H1 (cell line): ENCODE measurements around the gene OAS3. TPM values are rescaled to one million over a fixed set of nuclear protein-coding genes. Genes with fewer than 3 reads are reported as not detected.

Experiments
- CTCF ChIA-PET: fragments of 300-600 bp; sonication (Branson Sonifier 250); formaldehyde crosslinking; loops from one replicate; lab custom pipeline; 2021; ENCODE audit not compliant: partially characterized antibody; lab: Charles Lee
- POLR2A ChIA-PET: fragments of 300-600 bp; sonication (Branson Sonifier 250); formaldehyde crosslinking; loops from one replicate; lab custom pipeline; 2021; ENCODE audit warnings: inconsistent platforms; ENCODE audit not compliant: partially characterized antibody; lab: Charles Lee
- DNase-seq, 2 experiments: peaks; one replicate each; pipeline versions ENCODE4 v3.0.0 to v3.0.0-alpha.2; 2010 to 2022; ENCODE audit warnings: low spot score in 2 of 2, low read depth in 1 of 2, mixed read lengths in 1 of 2
- FAIRE-seq: peaks from 2 replicates; lab custom pipeline; 2011; peaks lifted over from hg19 to GRCh38; lab: Jason Lieb, UNC
- H2AFZ ChIP-seq: 2 replicates; pipeline ENCODE4 v1.8.1; 2012; ENCODE audit warnings: low read length, inconsistent platforms
- H2AK5ac ChIP-seq: 2 replicates; pipeline ENCODE4 v1.6.1; 2013; ENCODE audit warnings: low read depth, low read length
- H2BK120ac ChIP-seq: replicated peaks from 2 replicates; pipeline ENCODE3; 2013; ENCODE audit warnings: low read depth, low read length, inconsistent platforms
- H2BK12ac ChIP-seq: 2 replicates; pipeline ENCODE4 v1.6.1; 2013; ENCODE audit warnings: low read depth, low read length
- H2BK15ac ChIP-seq: 2 replicates; pipeline ENCODE4 v1.6.1; 2013; ENCODE audit warnings: low read length
- H2BK20ac ChIP-seq: 2 replicates; pipeline ENCODE4 v1.6.1; 2013; ENCODE audit warnings: low read length
- H2BK5ac ChIP-seq: 2 replicates; pipeline ENCODE4 v1.6.1; 2013; ENCODE audit warnings: low read depth, low read length
- H3K14ac ChIP-seq: 2 replicates; pipeline ENCODE4 v1.6.1; 2013; ENCODE audit warnings: inconsistent platforms; ENCODE audit not compliant: insufficient read length
- H3K18ac ChIP-seq: 2 replicates; pipeline ENCODE4 v1.6.1; 2013; ENCODE audit warnings: low read length; ENCODE audit errors: extremely low read depth
- H3K23ac ChIP-seq: 2 replicates; pipeline ENCODE4 v1.6.1; 2013; ENCODE audit warnings: inconsistent platforms; ENCODE audit not compliant: insufficient read length
- H3K23me2 ChIP-seq: 2 replicates; pipeline ENCODE4 v1.6.1; 2013; ENCODE audit warnings: low read depth, low read length
- H3K27ac ChIP-seq: 2 replicates; pipeline ENCODE4 v1.6.1; 2011; ENCODE audit warnings: low read depth, low read length, inconsistent platforms
- H3K27me3 ChIP-seq, 4 experiments: replicated peaks in 1 of 4; 1 replicate in 1 of 4; 2 replicates in 3 of 4; pipeline versions ENCODE4 v1.6.1 to v1.8.1; 2011 to 2013; ENCODE audit warnings: low read length in 3 of 4, mild to moderate bottlenecking in 3 of 4, inconsistent platforms in 2 of 4, mixed read lengths in 2 of 4, moderate library complexity in 1 of 4; ENCODE audit not compliant: control insufficient read depth in 3 of 4, insufficient read depth in 3 of 4; ENCODE audit errors: extremely low read depth in 1 of 4
- H3K36me3 ChIP-seq, 4 experiments: 2 replicates each; pipeline versions ENCODE4 v1.6.1 to v1.8.1; 2011 to 2013; ENCODE audit warnings: mild to moderate bottlenecking in 4 of 4, low read length in 3 of 4, moderate library complexity in 2 of 4, control low read depth in 1 of 4, inconsistent platforms in 1 of 4; ENCODE audit not compliant: insufficient read depth in 4 of 4, control insufficient read depth in 2 of 4
- H3K4ac ChIP-seq: replicated peaks from 2 replicates; pipeline ENCODE3; 2013; ENCODE audit warnings: low read length, low read depth, mixed read lengths, inconsistent platforms; ENCODE audit not compliant: insufficient read length
- H3K4me1 ChIP-seq, 4 experiments: replicated peaks in 1 of 4; 1 replicate in 1 of 4; 2 replicates in 3 of 4; pipeline versions ENCODE4 v1.6.1 to v1.8.1; 2011 to 2013; ENCODE audit warnings: low read length in 3 of 4, inconsistent platforms in 2 of 4, mixed read lengths in 1 of 4; ENCODE audit not compliant: insufficient read depth in 4 of 4, control insufficient read depth in 3 of 4
- H3K4me2 ChIP-seq, 2 experiments: 2 replicates each; pipeline versions ENCODE4 v1.6.1 to v1.8.1; 2011 to 2013; ENCODE audit warnings: low read depth in 2 of 2, low read length in 2 of 2, control low read depth in 1 of 2, inconsistent platforms in 1 of 2, mild to moderate bottlenecking in 1 of 2; ENCODE audit not compliant: insufficient read depth in 1 of 2
- H3K4me3 ChIP-seq, 4 experiments: fragments of 200-600, 300-600 bp in 1 of 4; sonication (generic), shearing (Covaris generic), sonication (Bioruptor Twin) in 1 of 4; 2 replicates each; pipeline versions ENCODE4 v1.5.1 to v1.8.1; 2011 to 2016; ENCODE audit warnings: low read length in 4 of 4, low read depth in 3 of 4, control low read depth in 2 of 4, inconsistent platforms in 2 of 4, mild to moderate bottlenecking in 2 of 4, mixed read lengths in 1 of 4, moderate library complexity in 1 of 4; ENCODE audit not compliant: insufficient read depth in 2 of 4; ENCODE audit errors: extremely low read depth in 1 of 4
- H3K56ac ChIP-seq: replicated peaks from 2 replicates; pipeline ENCODE3; 2013; ENCODE audit warnings: low read depth, mild to moderate bottlenecking, mixed read lengths, low read length, inconsistent platforms; ENCODE audit not compliant: insufficient read length
- H3K79me1 ChIP-seq: 2 replicates; pipeline ENCODE4 v1.6.1; 2013; ENCODE audit warnings: low read depth, low read length, control low read depth
- H3K79me2 ChIP-seq, 2 experiments: 2 replicates each; pipeline versions ENCODE4 v1.6.1 to v1.8.1; 2012 to 2013; ENCODE audit warnings: low read length in 2 of 2, mild to moderate bottlenecking in 2 of 2, inconsistent platforms in 1 of 2; ENCODE audit not compliant: insufficient read depth in 2 of 2, control insufficient read depth in 1 of 2
- H3K9ac ChIP-seq, 4 experiments: replicated peaks in 1 of 4; 1 replicate in 1 of 4; 2 replicates in 3 of 4; pipeline versions ENCODE4 v1.6.1 to v1.8.1; 2011 to 2013; ENCODE audit warnings: low read depth in 3 of 4, low read length in 3 of 4, control low read depth in 2 of 4, mild to moderate bottlenecking in 2 of 4, moderate library complexity in 2 of 4, inconsistent platforms in 1 of 4; ENCODE audit errors: extremely low read depth in 1 of 4
- H3K9me3 ChIP-seq, 2 experiments: 2 replicates each; pipeline versions ENCODE4 v1.6.1 to v1.8.1; 2012 to 2013; ENCODE audit warnings: mild to moderate bottlenecking in 2 of 2, moderate library complexity in 2 of 2, control low read depth in 1 of 2, inconsistent platforms in 1 of 2, low read depth in 1 of 2, low read length in 1 of 2, mixed read lengths in 1 of 2; ENCODE audit not compliant: insufficient read depth in 2 of 2
- H4K20me1 ChIP-seq, 2 experiments: replicated peaks in 1 of 2; 2 replicates each; pipeline versions ENCODE3 to v1.8.1; 2011 to 2013; ENCODE audit warnings: inconsistent platforms in 2 of 2, low read length in 2 of 2, mild to moderate bottlenecking in 1 of 2; ENCODE audit not compliant: insufficient read depth in 2 of 2, control insufficient read depth in 1 of 2
- H4K5ac ChIP-seq: 2 replicates; pipeline ENCODE4 v1.6.1; 2013; ENCODE audit warnings: low read length, low read depth, mixed read lengths, inconsistent platforms; ENCODE audit not compliant: insufficient read length
- H4K8ac ChIP-seq: 2 replicates; pipeline ENCODE4 v1.8.0; 2013; ENCODE audit warnings: mild to moderate bottlenecking, moderate library complexity, low read length, inconsistent platforms; ENCODE audit not compliant: insufficient read depth; ENCODE audit errors: extremely low read depth
- H4K91ac ChIP-seq: replicated peaks from 2 replicates; pipeline ENCODE3; 2013; ENCODE audit warnings: low read length, mixed read lengths, inconsistent platforms; ENCODE audit not compliant: insufficient read length
- BCL11A ChIP-seq, 2 experiments: IDR thresholded peaks; one replicate each; pipeline ENCODE4 v1.6.1; 2011; ENCODE audit warnings: low read depth in 2 of 2, low read length in 2 of 2, mild to moderate bottlenecking in 2 of 2
- CBX5 ChIP-seq: fragments of 300-800, 300-1000 bp; sonication (generic); IDR thresholded peaks from 2 replicates; pipeline ENCODE4 v1.7.1; 2016; ENCODE audit warnings: antibody characterized with exemption, low read length, low read depth
- CREB1 ChIP-seq: IDR thresholded peaks from 2 replicates; pipeline ENCODE4 v1.6.1; 2012; ENCODE audit warnings: inconsistent platforms
- CTBP2 ChIP-seq: IDR thresholded peaks from 2 replicates; pipeline ENCODE4 v1.7.0; 2011; ENCODE audit warnings: borderline replicate concordance, mild to moderate bottlenecking, moderate library complexity, mixed read lengths, low read length; ENCODE audit not compliant: insufficient read depth, insufficient read length
- EP300 ChIP-seq, 2 experiments: IDR thresholded peaks; 1 replicate in 1 of 2; 2 replicates in 1 of 2; pipeline ENCODE4 v1.6.1; 2011 to 2012; ENCODE audit warnings: low read depth in 2 of 2, low read length in 2 of 2, mild to moderate bottlenecking in 2 of 2, borderline replicate concordance in 1 of 2, inconsistent platforms in 1 of 2, moderate library complexity in 1 of 2
- FOSL1 ChIP-seq: IDR thresholded peaks from 2 replicates; pipeline ENCODE4 v1.6.1; 2011; ENCODE audit warnings: mild to moderate bottlenecking, low read depth, low read length, moderate library complexity; ENCODE audit not compliant: insufficient read depth
- GABPA ChIP-seq: IDR thresholded peaks from 2 replicates; pipeline ENCODE4 v1.6.1; 2011; ENCODE audit warnings: mild to moderate bottlenecking, low read length, moderate library complexity, borderline replicate concordance; ENCODE audit not compliant: insufficient read depth
- HDAC2 ChIP-seq, 2 experiments: fragments of 300-600 bp in 1 of 2; sonication (generic) in 1 of 2; IDR thresholded peaks; 2 replicates each; pipeline ENCODE4 v1.6.1; 2011 to 2012; ENCODE audit warnings: low read depth in 2 of 2, low read length in 2 of 2, mild to moderate bottlenecking in 2 of 2, moderate library complexity in 2 of 2, borderline replicate concordance in 1 of 2, inconsistent platforms in 1 of 2
- NRF1 ChIP-seq: IDR thresholded peaks from 2 replicates; pipeline ENCODE4 v1.6.1; 2011; ENCODE audit warnings: mild to moderate bottlenecking, low read depth, low read length, improper control_type of control experiment
- RBBP5 ChIP-seq: IDR thresholded peaks from 2 replicates; pipeline ENCODE4 v1.7.1; 2012; ENCODE audit warnings: low read depth, mild to moderate bottlenecking, inconsistent platforms, low read length, moderate library complexity, borderline replicate concordance
- TBP ChIP-seq: IDR thresholded peaks from 2 replicates; pipeline ENCODE4 v1.6.1; 2011; ENCODE audit warnings: low read depth, low read length, improper control_type of control experiment
- TEAD4 ChIP-seq: IDR thresholded peaks from 2 replicates; pipeline ENCODE4 v1.6.1; 2012; ENCODE audit warnings: low read depth, low read length, inconsistent platforms, mixed read lengths
- YY1 ChIP-seq: IDR thresholded peaks from 2 replicates; pipeline ENCODE4 v1.6.1; 2011; ENCODE audit warnings: low read depth, mild to moderate bottlenecking, low read length
- WGBS, 2 experiments: shearing (Covaris generic) in 1 of 2; methylation state at CpG; one replicate each; pipeline versions ENCODE4 v1.1.6 to v1.1.7; 2013 to 2015; ENCODE audit warnings: low lambda C conversion rate in 2 of 2, mixed read lengths in 2 of 2, inconsistent platforms in 1 of 2, low coverage in 1 of 2, missing lambda C conversion rate in 1 of 2; ENCODE audit not compliant: insufficient replicate concordance in 2 of 2, insufficient coverage in 1 of 2, insufficient read length in 1 of 2; ENCODE audit errors: extremely low coverage in 1 of 2, missing lambda C conversion rate in 1 of 2; 5-methylcytosine and 5-hydroxymethylcytosine counted together
- polyA plus RNA-seq, 7 experiments: library from polyadenylated mRNA; depleted of rRNA in 3 of 7; stranded (reverse) in 5 of 7; unstranded in 2 of 7; fragments of >200 nt in 5 of 7; fragments of 200-250 nt in 2 of 7; gene quantifications; 1 replicate in 5 of 7; 2 replicates in 1 of 7; 4 replicates in 1 of 7; pipeline versions ENCODE4 v1.2.1 to v1.2.3, GENCODE V29; 2011 to 2013; ENCODE audit warnings: missing spikeins in 2 of 7, mixed read lengths in 2 of 7
- total RNA-seq: library from RNA; stranded (reverse); fragmentation: NEBNext Ultra II Directional; extraction: Animal tissue kit (Norgen Biotek cat#: 25700); gene quantifications from 2 replicates; pipeline ENCODE4 v1.2.1, GENCODE V29; 2021

Gene OAS3
- total and polyA plus RNA-seq, 2 of the 8 experiments (the other 6 are each of a cell fraction or from before 2014, with no cell fraction given) = 0.73 to 3.7 TPM

DNA sequence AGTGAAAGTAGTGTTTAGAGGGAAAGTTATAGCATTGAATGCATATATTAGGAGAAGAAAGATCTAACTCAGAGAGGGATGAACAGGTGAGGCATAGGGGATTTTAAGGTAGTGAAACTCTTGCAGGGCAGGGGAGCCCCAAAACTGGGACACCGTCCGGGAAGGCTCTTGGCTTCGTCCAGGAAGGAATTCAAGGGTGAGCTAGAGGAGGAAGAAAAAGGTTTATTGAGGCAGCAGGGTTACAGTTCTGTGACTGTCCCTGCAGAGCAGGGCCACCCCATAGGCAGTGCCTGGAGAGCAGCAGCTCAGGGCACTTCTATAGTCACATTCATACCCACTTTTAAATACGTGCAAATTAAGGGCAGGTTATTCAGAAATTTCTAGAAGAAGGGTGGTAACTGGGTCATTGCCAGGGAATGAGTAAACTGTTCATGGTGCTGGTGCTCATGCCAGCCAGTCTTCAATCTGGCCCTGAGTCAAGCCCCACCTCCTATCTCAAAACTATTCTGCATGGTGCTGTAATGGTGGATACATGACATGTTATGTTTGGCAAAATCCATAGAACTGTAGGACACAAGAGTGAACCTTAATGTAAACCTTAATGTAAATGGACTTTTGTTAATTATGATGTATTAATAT, 32.7 kb upstream of the OAS3 start:
- 96% methylated on average over 4 of the region's 4 CpGs; no CpG with 5 or more reads in 1 of the 2 experiments for WGBS, 2 experiments

More for the DNA sequence above, 32.7 kb upstream of the OAS3 start:
- Histone ChIP-seq H3K4me1 (no peaks in the 10 kb centered on the region), H2BK12ac (no peak overlapping the region), H2BK20ac (no peak overlapping the region), H3K23me2 (no peaks in the 10 kb centered on the region), H3K4me3 (no peak overlapping the region), H3K4me2 (no peak overlapping the region), H3K4ac (no peak overlapping the region), H2BK120ac (no peak overlapping the region), H4K8ac (no peak overlapping the region), H3K27ac (no peak overlapping the region), H3K36me3 (no peaks in the 10 kb centered on the region), H2AK5ac (no peak overlapping the region), H3K79me2 (no peaks in the 10 kb centered on the region), H4K91ac (no peak overlapping the region), H4K5ac (no peak overlapping the region), H3K18ac (no peak overlapping the region), H3K9me3 (peaks cover 5% of the 10 kb centered on the region in 2 experiments; a peak in 3 of 4 replicates), H4K20me1 (no peaks in the 10 kb centered on the region), H3K9ac (no peak overlapping the region), H2BK15ac (no peak overlapping the region), H3K56ac (no peak overlapping the region), H3K14ac (no peak overlapping the region), H2BK5ac (no peak overlapping the region), H3K23ac (no peak overlapping the region), H3K79me1 (no peaks in the 10 kb centered on the region), H3K27me3 (no peaks in the 10 kb centered on the region), H2AFZ (no peak overlapping the region)
- TF ChIP-seq NRF1 (no peak), YY1 (no peak), CREB1 (no peak), CTBP2 (no peak), GABPA (no peak), TBP (no peak), RBBP5 (no peak), TEAD4 (no peak), FOSL1 (no peak), CBX5 (no peak), BCL11A (IDR thresholded peaks at IDR 0.05; ENCODE audit: low read depth in 2 of 2, low read length in 2 of 2) (no peak), EP300 (IDR thresholded peaks at IDR 0.05; ENCODE audit: borderline replicate concordance in 1 of 2, low read depth in 2 of 2, low read length in 2 of 2) (no peak), HDAC2 (IDR thresholded peaks at IDR 0.05; ENCODE audit: borderline replicate concordance in 1 of 2, low read depth in 2 of 2, low read length in 2 of 2) (no peak)
- ChIA-PET CTCF (interaction anchor here (0.9 to 1.4 kb wide), 2 partner anchors 170 to 354 kb away, joined by 3 to 4 read pairs; no protein-coding TSS in a partner anchor), POLR2A (no interaction called here)
- DNase-seq (no peak), FAIRE-seq (no peak)
